Common myeloid progenitor, CD34-positive (primary cell): ENCODE results near the gene IFNL4.
A peak's percentile ranks its signal among the peaks of the same experiment; 100 is the strongest.
"Not testable (repeated sequence)": the region's sequence is repeated elsewhere in the genome, so short reads cannot be mapped to it uniquely, and the experiment has no call there.

ENCODE experiments used
- CTCF ChIA-PET: fragments of 350-600 bp; sonication (Branson Sonifier 250); formaldehyde crosslinking; loops from one replicate; lab custom pipeline; 2021; ENCODE audit warnings: antibody characterized with exemption; lab: Charles Lee
- POLR2A ChIA-PET: fragments of 350-600 bp; sonication (Branson Sonifier 250); formaldehyde crosslinking; loops from one replicate; lab custom pipeline; 2021; ENCODE audit warnings: antibody characterized with exemption; lab: Charles Lee
- DNase-seq, 3 donors: peaks; one replicate each; pipeline versions ENCODE4 v3.0.0 to v3.0.0-alpha.2; 2013
- H3K27ac ChIP-seq, 2 experiments: 1 replicate in 1 of 2; 2 replicates in 1 of 2; pipeline ENCODE4 v1.7.0; 2013; ENCODE audit warnings: inconsistent platforms in 2 of 2, low read length in 2 of 2, mild to moderate bottlenecking in 2 of 2, low read depth in 1 of 2, moderate library complexity in 1 of 2; ENCODE audit not compliant: severe bottlenecking in 2 of 2, insufficient read depth in 1 of 2, poor library complexity in 1 of 2
- H3K27me3 ChIP-seq, 5 experiments: replicated peaks in 2 of 5; 1 replicate in 3 of 5; 2 replicates in 2 of 5; pipeline versions ENCODE4 v1.6.1 to v1.7.0; 2013; ENCODE audit warnings: low read length in 4 of 5, mild to moderate bottlenecking in 2 of 5, moderate library complexity in 2 of 5, inconsistent platforms in 1 of 5; ENCODE audit not compliant: insufficient read depth in 5 of 5, control insufficient read depth in 4 of 5
- H3K36me3 ChIP-seq, 4 experiments: 1 replicate in 2 of 4; 2 replicates in 2 of 4; pipeline versions ENCODE4 v1.6.1 to v1.7.0; 2013; ENCODE audit warnings: low read length in 3 of 4, control low read depth in 1 of 4, mild to moderate bottlenecking in 1 of 4; ENCODE audit not compliant: control insufficient read depth in 4 of 4, insufficient read depth in 4 of 4
- H3K4me1 ChIP-seq, 4 experiments: 1 replicate in 3 of 4; 2 replicates in 1 of 4; pipeline versions ENCODE4 v1.6.1 to v1.7.1; 2013; ENCODE audit warnings: low read length in 3 of 4, mild to moderate bottlenecking in 3 of 4, control low read depth in 1 of 4, inconsistent platforms in 1 of 4, moderate library complexity in 1 of 4; ENCODE audit not compliant: control insufficient read depth in 4 of 4, insufficient read depth in 4 of 4; ENCODE audit errors: control extremely low read depth in 1 of 4
- H3K4me3 ChIP-seq, 7 experiments: 1 replicate in 4 of 7; 2 replicates in 3 of 7; pipeline versions ENCODE4 v1.5.1 to v1.7.0; 2013; ENCODE audit warnings: mild to moderate bottlenecking in 7 of 7, low read length in 6 of 7, moderate library complexity in 6 of 7, inconsistent platforms in 2 of 7, low read depth in 2 of 7, control low read depth in 1 of 7; ENCODE audit not compliant: insufficient read depth in 4 of 7, control insufficient read depth in 1 of 7; ENCODE audit errors: extremely low read depth in 1 of 7
- H3K9me3 ChIP-seq, 5 experiments: 1 replicate in 4 of 5; 2 replicates in 1 of 5; pipeline versions ENCODE4 v1.6.1 to v1.7.1; 2013; ENCODE audit warnings: low read length in 4 of 5, mild to moderate bottlenecking in 2 of 5, inconsistent platforms in 1 of 5, low read depth in 1 of 5, moderate library complexity in 1 of 5; ENCODE audit not compliant: control insufficient read depth in 4 of 5, insufficient read depth in 2 of 5; ENCODE audit errors: control extremely low read depth in 1 of 5
- WGBS: methylation state at CpG from one replicate; pipeline ENCODE4 v1.1.5; 2013; ENCODE audit not compliant: insufficient coverage; 5-methylcytosine and 5-hydroxymethylcytosine counted together

IFNL4 gene

DNA sequence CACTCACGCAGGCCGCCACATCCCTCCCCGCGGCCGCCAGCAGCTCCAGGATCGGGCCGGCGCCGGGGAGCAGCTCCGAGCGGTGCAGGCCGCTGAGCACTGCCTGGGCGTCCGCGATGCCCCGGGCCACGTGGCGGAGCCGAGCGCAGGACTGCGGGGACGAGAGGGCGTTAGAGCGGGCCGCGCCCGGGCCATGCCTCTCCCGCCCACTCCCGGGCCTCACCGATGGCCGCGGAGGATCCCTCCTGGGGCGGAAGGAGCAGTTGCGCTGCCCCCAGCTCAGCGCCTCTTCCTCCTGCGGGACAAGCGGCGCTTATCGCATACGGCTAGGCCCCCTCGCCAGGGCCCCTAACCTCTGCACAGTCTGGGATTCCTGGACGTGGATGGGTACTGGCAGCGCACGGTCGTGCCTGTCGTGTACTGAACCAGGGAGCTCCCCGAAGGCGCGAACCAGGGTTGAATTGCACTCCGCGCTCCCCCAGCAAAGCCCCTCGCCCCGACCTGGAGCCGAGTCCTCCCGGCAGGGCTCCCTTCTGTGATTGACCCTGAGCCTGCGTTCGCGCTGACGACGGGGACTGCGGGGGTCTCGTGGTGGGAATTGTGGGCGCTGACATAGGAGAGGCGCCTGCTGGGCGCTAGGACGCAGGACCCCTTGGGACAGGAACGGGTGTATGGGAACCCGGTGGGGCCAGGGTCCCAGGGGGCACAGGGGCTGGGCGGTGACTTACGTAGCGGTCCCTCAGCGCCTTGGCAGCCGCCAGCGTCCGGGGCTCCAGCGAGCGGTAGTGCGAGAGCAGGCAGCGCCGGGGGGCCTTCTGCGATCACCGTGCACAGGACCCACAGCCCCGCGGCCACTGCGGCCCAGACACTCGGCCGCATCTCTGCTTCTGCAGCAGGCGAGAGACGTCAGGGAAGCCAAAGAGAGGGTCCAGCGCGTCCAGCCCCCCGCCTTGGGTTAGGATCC is 673 bp downstream of the IFNL4 start:
- POLR2A ChIA-PET = no interaction called here
- WGBS = 42% methylated on average over 92 of the region's 92 CpGs
- CTCF ChIA-PET = interaction anchor here (0.9 to 1.2 kb wide), 4 partner anchors 11 to 79 kb away, joined by 3 to 5 read pairs (median 4); no protein-coding TSS in a partner anchor
- H3K36me3 ChIP-seq = no peaks in the 10 kb centered on the region
- peaks cover 1 to 47% (median 32%) of the 10 kb centered on the region in 4 experiments for H3K4me1 ChIP-seq
- H3K27me3 ChIP-seq = peaks cover 0 to 2% (median 0%) of the 10 kb centered on the region in 5 experiments
- no peaks in the 10 kb centered on the region for H3K9me3 ChIP-seq
- H3K27ac ChIP-seq = no peak overlapping the region
- peak in 2 of 3 donors; percentile 36 to 53 for DNase-seq
- H3K4me3 ChIP-seq = peak overlapping the region in 2 of 7 experiments; percentile 36 to 48

DNA sequence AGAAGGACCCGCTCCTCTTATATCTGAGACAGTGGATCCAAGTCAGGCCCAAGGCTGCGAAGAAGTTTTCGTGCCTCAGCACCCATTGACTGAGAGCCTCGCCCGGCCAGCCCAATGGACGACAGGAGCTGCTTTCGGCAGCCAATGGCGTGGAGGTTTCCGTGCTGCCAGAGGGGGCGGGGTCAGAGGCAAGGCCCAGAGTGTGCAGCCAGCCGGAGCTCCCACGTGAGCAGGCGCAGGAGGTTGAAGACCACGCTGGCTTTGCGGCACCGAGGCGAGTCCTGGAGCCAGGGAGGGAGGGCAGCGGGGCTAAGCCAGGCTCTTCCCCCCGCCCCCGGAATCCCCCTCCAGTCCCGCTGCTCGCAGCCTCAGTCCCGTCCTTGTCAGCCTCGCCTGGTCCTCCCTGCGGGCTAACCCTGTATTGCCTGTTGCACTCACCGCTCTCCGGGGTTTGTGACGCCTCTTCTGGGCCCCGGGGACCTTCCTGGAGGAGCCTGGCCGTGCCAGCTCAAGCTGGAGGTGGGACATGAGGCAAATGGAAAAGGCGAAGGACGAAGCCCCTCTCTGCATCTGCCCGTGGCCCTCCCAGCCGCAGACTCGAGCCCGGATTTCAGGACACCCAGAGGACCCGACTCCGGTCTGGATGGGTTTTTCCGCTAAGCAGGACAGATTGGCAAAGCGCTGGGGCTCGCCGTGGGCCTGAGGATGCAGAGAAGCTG is 1.5 kb downstream of the IFNL4 start:
- CTCF ChIA-PET = interaction anchor here (0.9 to 1.2 kb wide), 4 partner anchors 10 to 80 kb away, joined by 3 to 5 read pairs (median 4); no protein-coding TSS in a partner anchor
- DNase-seq = peak in 2 of 3 donors; percentile 56 to 67
- Histone ChIP-seq H3K4me3 (peak overlapping the region in 2 of 7 experiments; percentile 16 to 48), H3K27ac (no peak overlapping the region), H3K27me3 (peaks cover 0 to 2% (median 0%) of the 10 kb centered on the region in 5 experiments), H3K36me3 (no peaks in the 10 kb centered on the region), H3K4me1 (peaks cover 0 to 41% (median 25%) of the 10 kb centered on the region in 4 experiments), H3K9me3 (no peaks in the 10 kb centered on the region)
- WGBS = 35% methylated on average over 33 of the region's 42 CpGs
- POLR2A ChIA-PET = no interaction called here

DNA sequence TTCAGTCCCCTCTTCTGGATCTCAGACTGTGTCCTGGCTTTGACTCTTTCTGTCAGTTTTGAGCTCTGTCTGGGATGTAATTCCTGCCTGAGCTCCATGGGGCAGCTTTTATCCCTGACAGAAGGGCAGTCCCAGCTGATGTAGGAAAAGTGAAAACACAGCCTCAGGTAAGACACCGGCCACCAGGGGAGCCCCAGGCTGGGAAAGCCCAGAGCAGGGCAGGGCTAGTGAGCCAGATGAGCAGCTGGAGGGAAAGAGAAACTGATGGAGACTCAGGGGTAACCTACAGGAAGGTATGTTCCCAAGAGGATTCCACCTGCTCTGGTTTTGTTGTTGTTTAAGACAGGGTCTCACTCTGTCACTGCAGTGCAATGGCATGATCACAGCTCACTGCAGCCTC is 3.5 kb downstream of the IFNL4 start:
- H3K36me3 ChIP-seq, DNase-seq, POLR2A ChIA-PET, H3K27me3 ChIP-seq, H3K9me3 ChIP-seq, CTCF ChIA-PET, H3K4me3 ChIP-seq, H3K27ac ChIP-seq: not testable (repeated sequence)
- no CpG with 5 or more reads among the region's 1 CpG for WGBS
- H3K4me1 ChIP-seq = peaks cover 0 to 38% (median 22%) of the 10 kb centered on the region in 4 experiments

DNA sequence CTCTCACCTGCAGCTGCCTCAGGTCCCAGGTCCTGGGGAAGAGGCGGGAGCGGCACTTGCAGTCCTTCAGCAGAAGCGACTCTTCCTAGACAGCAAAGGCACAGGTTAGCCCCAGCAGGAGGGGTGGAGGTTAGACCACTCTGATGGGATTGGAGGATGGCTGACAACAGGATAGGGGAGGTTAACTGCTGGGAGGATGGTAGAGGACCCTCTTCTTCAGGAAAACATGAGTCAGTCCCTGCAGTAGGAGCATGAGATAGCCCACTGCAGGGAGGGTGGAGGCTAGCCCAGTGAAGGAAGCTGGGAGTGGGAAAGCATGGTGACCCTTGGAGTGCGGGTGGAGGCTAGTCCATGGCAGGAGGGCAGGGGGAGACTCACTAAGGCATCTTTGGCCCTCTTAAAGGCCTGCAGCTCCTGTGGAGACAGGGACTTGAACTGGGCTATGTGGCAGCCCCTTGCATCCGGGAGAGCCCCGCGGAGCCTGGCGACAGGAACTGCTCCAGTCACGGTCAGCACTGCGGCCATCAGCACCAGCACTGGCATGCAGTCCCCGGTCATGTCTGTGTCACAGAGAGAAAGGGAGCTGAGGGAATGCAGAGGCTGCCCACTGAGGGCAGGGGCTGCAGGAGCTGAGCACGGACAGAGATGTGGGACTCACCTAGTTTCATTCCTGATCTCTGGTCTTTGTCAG is 4.1 kb downstream of the IFNL4 start, which contains the start of gene IFNL3:
Gene IFNL3 (minus strand): TSS at position 597 of the 691 bp plus-strand sequence. CDS start 39 bp downstream, at position 558.
- H3K9me3 ChIP-seq, POLR2A ChIA-PET, H3K27me3 ChIP-seq, H3K27ac ChIP-seq, H3K4me3 ChIP-seq, H3K36me3 ChIP-seq, DNase-seq, CTCF ChIA-PET: not testable (repeated sequence)
- WGBS = 96% methylated on average over 5 of the region's 12 CpGs
- peaks cover 0 to 37% (median 22%) of the 10 kb centered on the region in 4 experiments for H3K4me1 ChIP-seq

DNA sequence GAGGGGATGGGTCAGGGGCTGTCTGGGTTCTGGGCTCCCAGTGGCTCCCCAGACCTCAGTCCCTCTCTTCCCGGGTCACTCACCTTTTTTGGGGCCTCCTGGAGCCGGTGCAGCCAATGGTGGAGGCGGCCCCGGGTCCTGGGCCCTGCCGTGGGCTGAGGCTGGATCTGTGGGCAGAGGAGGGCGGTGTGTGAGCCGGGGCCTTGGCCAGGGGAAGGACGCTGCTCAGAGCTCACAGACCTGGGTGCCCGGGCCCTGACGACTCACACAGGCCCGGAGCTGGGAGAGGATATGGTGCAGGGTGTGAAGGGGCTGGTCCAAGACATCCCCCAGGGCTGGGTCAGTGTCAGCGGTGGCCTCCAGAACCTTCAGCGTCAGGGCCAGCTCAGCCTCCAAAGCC is 4.9 kb downstream of the IFNL4 start:
- peaks cover 0 to 29% (median 19%) of the 10 kb centered on the region in 4 experiments for H3K4me1 ChIP-seq
- H3K4me3 ChIP-seq, POLR2A ChIA-PET, H3K9me3 ChIP-seq, CTCF ChIA-PET, DNase-seq, H3K36me3 ChIP-seq, H3K27ac ChIP-seq, H3K27me3 ChIP-seq: not testable (repeated sequence)
- 98% methylated on average over 5 of the region's 13 CpGs for WGBS

DNA sequence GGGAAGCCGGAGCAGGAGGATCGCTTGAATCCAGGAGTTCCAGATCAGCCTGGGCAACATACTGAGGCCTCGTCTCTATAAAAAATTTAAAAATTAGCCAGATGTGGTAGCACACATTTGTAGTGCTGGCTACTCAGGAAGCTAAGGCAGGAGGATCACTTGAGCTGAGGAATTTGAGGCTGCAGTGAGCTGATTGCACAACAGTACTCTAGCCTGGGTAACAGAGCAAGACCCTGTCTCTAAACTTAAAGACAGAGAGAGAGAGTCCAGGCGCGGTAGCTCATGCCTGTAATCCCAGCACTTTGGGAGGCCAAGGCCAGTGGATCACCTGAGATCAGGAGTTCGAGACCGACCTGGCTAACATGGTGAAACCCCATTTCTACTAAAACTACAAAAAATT is 8.2 kb downstream of the IFNL4 start:
- H3K4me3 ChIP-seq = no peak overlapping the region
- no peaks in the 10 kb centered on the region for H3K36me3 ChIP-seq
- H3K9me3 ChIP-seq = no peaks in the 10 kb centered on the region
- peaks cover 0 to 28% (median 16%) of the 10 kb centered on the region in 4 experiments for H3K4me1 ChIP-seq
- POLR2A ChIA-PET = no interaction called here
- CTCF ChIA-PET = interaction anchor here (0.7 to 1.6 kb wide), 3 partner anchors 9 to 131 kb away, joined by 3 to 7 read pairs (median 5); no protein-coding TSS in a partner anchor
- no peaks in the 10 kb centered on the region for H3K27me3 ChIP-seq
- WGBS = 98% methylated on average over 7 of the region's 7 CpGs
- H3K27ac ChIP-seq = no peak overlapping the region
- DNase-seq = no peak
